ENCODE data around the gene UAP1L1. TPM values are rescaled to one million over a fixed set of nuclear protein-coding genes. Genes with fewer than 3 reads are reported as not detected.

UAP1L1 gene
- total and polyA plus RNA-seq, 9 of the 15 experiments (the other 6 are each of a cell fraction or from before 2014, with no cell fraction given), result 0.20 to 8.6 (median 3.7) TPM

- peak; percentile 99 for TF ChIP-seq ZNF165 (CRISPR knock-in tag; IDR thresholded peaks at IDR 0.05; ENCODE audit: borderline replicate concordance)
- peak; percentile 80 for TF ChIP-seq JUNB (CRISPR knock-in tag; conservative IDR thresholded peaks at IDR 0.05)
- peak; percentile 93 for TF ChIP-seq ZNF398 (CRISPR knock-in tag; IDR thresholded peaks at IDR 0.05)
- peak; percentile 81; the same call in 1 of the 2 replicates for TF ChIP-seq HOXB6 (CRISPR knock-in tag; IDR thresholded peaks at IDR 0.05; ENCODE audit: borderline replicate concordance)
- no peak for TF ChIP-seq ZC3H11A (IDR thresholded peaks at IDR 0.05; ENCODE audit: low read depth, low read length)
- no peak for TF ChIP-seq RBFOX2 (IDR thresholded peaks at IDR 0.05; ENCODE audit: low read depth, low read length)
- TF ChIP-seq GMEB1 (CRISPR knock-in tag; IDR thresholded peaks at IDR 0.05), result peak; percentile 88
- TF ChIP-seq ZNF830 (CRISPR knock-in tag; IDR thresholded peaks at IDR 0.05), result peak; percentile 98
- no peak for TF ChIP-seq TFAM (CRISPR knock-in tag; conservative IDR thresholded peaks at IDR 0.05)
- TF ChIP-seq KDM5B (IDR thresholded peaks at IDR 0.05; ENCODE audit: insufficient replicate concordance, low read depth, low read length), result no peak
- TF ChIP-seq ZNF76 (CRISPR knock-in tag; IDR thresholded peaks at IDR 0.05; ENCODE audit: borderline replicate concordance), result peak; percentile 99
- TF ChIP-seq SFPQ (IDR thresholded peaks at IDR 0.05; ENCODE audit: low read depth, low read length), result no peak
- TF ChIP-seq NR1H2 (CRISPR knock-in tag; IDR thresholded peaks at IDR 0.05), result no peak
- TF ChIP-seq POLR3A (IDR thresholded peaks at IDR 0.05; ENCODE audit: borderline replicate concordance, extremely low read depth, insufficient read depth, insufficient read length), result no peak
- TF ChIP-seq MTA3 (IDR thresholded peaks at IDR 0.05; ENCODE audit: borderline replicate concordance), result no peak
- no peak for TF ChIP-seq ZBED1 (IDR thresholded peaks at IDR 0.05)
- TF ChIP-seq ZNF354B (CRISPR knock-in tag; IDR thresholded peaks at IDR 0.05), result peak; percentile 97
- TF ChIP-seq ZFP36 (IDR thresholded peaks at IDR 0.05; ENCODE audit: low read depth, low read length, partially characterized antibody), result no peak
- no peak for TF ChIP-seq ZNF740 (CRISPR knock-in tag; IDR thresholded peaks at IDR 0.05)
- TF ChIP-seq ZNF740 (tag; IDR thresholded peaks at IDR 0.05), result peak; percentile 57 to 99
- TF ChIP-seq TCF3 (CRISPR knock-in tag; IDR thresholded peaks at IDR 0.05), result no peak
- peak; percentile 98 for TF ChIP-seq ZNF212 (CRISPR knock-in tag; IDR thresholded peaks at IDR 0.05)
- no peak for TF ChIP-seq ESRRA (IDR thresholded peaks at IDR 0.05; ENCODE audit: borderline replicate concordance, low read depth)
Observed at GRCh38 chr9:137074657-137075274, 2.6 kb upstream of the UAP1L1 start (continued).

Data from K562 (cell line).